H1 (cell line): ENCODE data around the gene ZC3HAV1. TPM values are rescaled to one million over a fixed set of nuclear protein-coding genes. Genes with fewer than 3 reads are reported as not detected.

Experiments
- HDAC6 ChIP-seq: IDR thresholded peaks from one replicate; pipeline ENCODE4 v1.7.1; 2012; ENCODE audit warnings: low read depth, mild to moderate bottlenecking, inconsistent platforms, low read length, moderate library complexity
- SAP30 ChIP-seq: fragments of 300-600 bp; sonication (generic); IDR thresholded peaks from 2 replicates; pipeline ENCODE4 v1.7.1; 2012; ENCODE audit warnings: low read length, moderate library complexity, mild to moderate bottlenecking, inconsistent platforms; ENCODE audit not compliant: insufficient read depth, insufficient replicate concordance
- SIN3A ChIP-seq, 2 experiments: IDR thresholded peaks in 1 of 2; conservative IDR thresholded peaks in 1 of 2; 2 replicates each; pipeline ENCODE4 v1.6.1; 2011 to 2012; ENCODE audit warnings: low read length in 2 of 2, improper control_type of control experiment in 1 of 2, low read depth in 1 of 2, mild to moderate bottlenecking in 1 of 2
- polyA plus RNA-seq, 7 experiments: library from polyadenylated mRNA; depleted of rRNA in 3 of 7; stranded (reverse) in 5 of 7; unstranded in 2 of 7; fragments of >200 nt in 5 of 7; fragments of 200-250 nt in 2 of 7; gene quantifications; 1 replicate in 5 of 7; 2 replicates in 1 of 7; 4 replicates in 1 of 7; pipeline versions ENCODE4 v1.2.1 to v1.2.3, GENCODE V29; 2011 to 2013; ENCODE audit warnings: missing spikeins in 2 of 7, mixed read lengths in 2 of 7
- total RNA-seq: library from RNA; stranded (reverse); fragmentation: NEBNext Ultra II Directional; extraction: Animal tissue kit (Norgen Biotek cat#: 25700); gene quantifications from 2 replicates; pipeline ENCODE4 v1.2.1, GENCODE V29; 2021

The ZC3HAV1 gene
- total and polyA plus RNA-seq, 2 of the 8 experiments (the other 6 are each of a cell fraction or from before 2014, with no cell fraction given), result 22.5 to 43.4 TPM

GRCh38 chr7:139108266-139109187 is 993 bp downstream of the ZC3HAV1 start (continued):
- TF ChIP-seq SIN3A (conservative IDR thresholded peaks at IDR 0.05 in 1 of 2, IDR thresholded peaks at IDR 0.05 in 1 of 2; ENCODE audit: low read depth in 1 of 2, low read length in 2 of 2) (peak in 1 of 2 experiments; percentile 3; a peak in 2 of 4 replicates), HDAC6 (no peak), SAP30 (peak; percentile 47)
